AML-193 (cell line): ENCODE measurements around the gene PDE8A.
"Not testable (repeated sequence)": the region's sequence is repeated elsewhere in the genome, so short reads cannot be mapped to it uniquely, and the experiment has no call there.

Experiments
- DNase-seq, 2 experiments: peaks; one replicate each; lab custom pipeline; 2025; lab: John Stamatoyannopoulos, UW

Gene PDE8A

GRCh38 chr15:85174521-85174920 is 192.9 kb downstream of the PDE8A start:
- no peak for DNase-seq

GRCh38 chr15:85177042-85177515 is 195.4 kb downstream of the PDE8A start:
- DNase-seq, result not testable (repeated sequence)

DNA sequence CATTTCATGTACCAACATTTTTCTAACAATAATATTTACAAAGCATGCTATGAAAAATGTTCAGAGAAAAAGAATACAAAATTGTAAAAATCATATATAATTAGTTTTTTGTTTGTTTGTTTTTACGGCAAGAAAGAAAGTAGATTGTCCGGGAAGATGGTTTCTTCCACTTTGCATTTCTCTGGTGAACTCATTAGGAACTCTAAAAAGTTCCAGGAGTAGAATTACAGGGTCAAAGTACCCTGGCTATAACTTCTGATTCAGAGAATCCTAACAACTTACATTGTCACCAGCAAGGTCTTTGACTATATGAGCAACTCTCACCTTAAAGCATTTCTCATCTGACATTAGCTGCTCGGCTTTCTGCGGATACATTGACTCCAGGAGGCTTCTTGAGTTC is 196.7 kb downstream of the PDE8A start:
- no peak for DNase-seq

DNA sequence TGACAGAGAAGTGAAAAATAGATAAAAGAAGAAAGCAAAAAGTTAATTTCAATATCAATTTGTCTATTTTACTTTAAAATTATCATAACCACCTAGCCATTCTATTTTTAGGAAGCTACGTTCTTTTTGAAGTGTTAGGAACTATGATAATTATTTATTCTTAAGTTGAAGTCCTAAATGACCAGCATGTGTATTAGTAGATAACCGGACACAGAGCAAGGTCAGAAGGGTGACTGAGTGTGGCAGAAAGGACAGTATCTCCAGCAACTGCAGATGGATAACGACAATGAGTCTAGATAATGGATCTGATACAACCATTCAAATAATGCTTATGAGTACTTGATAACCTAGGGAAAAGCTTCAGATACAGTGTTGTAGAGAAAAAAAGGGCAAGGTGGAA is 198.0 kb downstream of the PDE8A start:
- DNase-seq, result no peak

GRCh38 chr15:85185350-85185749 is 203.7 kb downstream of the PDE8A start:
- not testable (repeated sequence) for DNase-seq

- DNase-seq, result not testable (repeated sequence)
Observed at GRCh38 chr15:85188171-85188577, 206.5 kb downstream of the PDE8A start.
